SU-DHL-6 (cell line): Measurements from ENCODE around the gene DNAAF1.

Experiments used
- H2AFZ ChIP-seq: fragments of 200-600 bp; sonication (generic); 2 replicates; pipeline ENCODE4 v1.6.1; 2014; ENCODE audit warnings: low read depth, mild to moderate bottlenecking, moderate library complexity, mixed read lengths, antibody characterized with exemption, low read length; ENCODE audit not compliant: severe bottlenecking
- H3F3A ChIP-seq: fragments of 200-600 bp; shearing (Covaris generic); 2 replicates; pipeline ENCODE4 v1.6.0; 2016; ENCODE audit warnings: antibody characterized with exemption, mild to moderate bottlenecking; ENCODE audit not compliant: insufficient read depth
- H3K27ac ChIP-seq: fragments of 200-600 bp; sonication (generic); 2 replicates; pipeline ENCODE4 v1.5.1; 2016; ENCODE audit warnings: low read depth, mild to moderate bottlenecking, low read length, moderate library complexity, mixed read lengths
- H3K27me3 ChIP-seq: fragments of 200-600 bp; sonication (generic), shearing (Covaris generic); 2 replicates; pipeline ENCODE4 v1.6.0; 2014; ENCODE audit warnings: mild to moderate bottlenecking, low read length
- H3K36me3 ChIP-seq: fragments of 200-600 bp; sonication (generic); 2 replicates; pipeline ENCODE4 v1.6.1; 2014; ENCODE audit warnings: mild to moderate bottlenecking, low read length, mixed read lengths
- H3K4me2 ChIP-seq: fragments of 300-600, 200-600 bp; shearing (Covaris generic), sonication (generic); 2 replicates; pipeline ENCODE4 v1.6.0; 2014; ENCODE audit warnings: low read length, low read depth, mild to moderate bottlenecking; ENCODE audit not compliant: poor library complexity, severe bottlenecking
- H3K4me3 ChIP-seq: fragments of 200-600 bp; sonication (generic); 2 replicates; pipeline ENCODE4 v1.5.1; 2014; ENCODE audit warnings: antibody characterized with exemption, low read length, mild to moderate bottlenecking, mixed read lengths; ENCODE audit not compliant: insufficient read depth, poor library complexity, severe bottlenecking
- H3K79me2 ChIP-seq: fragments of 200-600 bp; sonication (generic); 2 replicates; pipeline ENCODE4 v1.6.1; 2014; ENCODE audit warnings: mild to moderate bottlenecking, low read length, moderate library complexity; ENCODE audit not compliant: insufficient read depth
- H3K9ac ChIP-seq: fragments of 200-600 bp; sonication (generic); 2 replicates; pipeline ENCODE4 v1.7.0; 2014; ENCODE audit warnings: mild to moderate bottlenecking, low read length
- H3K9me2 ChIP-seq: fragments of 200-600 bp; sonication (generic); replicated peaks from 2 replicates; pipeline ENCODE4 v1.6.1; 2014; ENCODE audit warnings: low read length; ENCODE audit not compliant: insufficient read depth
- H3K9me3 ChIP-seq: fragments of 200-600 bp; sonication (generic); 2 replicates; pipeline ENCODE4 v1.6.1; 2014; ENCODE audit warnings: low read length, mixed read lengths; ENCODE audit not compliant: insufficient read depth
- H4K20me1 ChIP-seq: fragments of 200-600 bp; sonication (generic); 2 replicates; pipeline ENCODE4 v1.6.1; 2014; ENCODE audit warnings: low read depth, mild to moderate bottlenecking, antibody characterized with exemption, low read length, moderate library complexity, mixed read lengths
- CTCF ChIP-seq: fragments of 200-600 bp; sonication (generic); IDR thresholded peaks from one replicate; pipeline ENCODE4 v1.5.1; 2017; ENCODE audit warnings: antibody characterized with exemption, mild to moderate bottlenecking, low read length, moderate library complexity; ENCODE audit not compliant: insufficient read depth, poor library complexity, severe bottlenecking
- EZH2phosphoT487 ChIP-seq: fragments of 200-600 bp; sonication (generic), shearing (Covaris generic); conservative IDR thresholded peaks from 2 replicates; pipeline ENCODE4 v1.6.1; 2018; ENCODE audit warnings: mild to moderate bottlenecking, antibody characterized with exemption, low read length, moderate library complexity, mixed read lengths

The DNAAF1 gene

GRCh38 chr16:84124257-84125073 is 20.6 kb upstream of the DNAAF1 start:
- Histone ChIP-seq H3K27me3 (no peaks in the 10 kb centered on the region), H3K36me3 (no peaks in the 10 kb centered on the region; the same call in 1 of the 2 replicates), H3F3A (no peaks in the 10 kb centered on the region), H2AFZ (no peak overlapping the region), H3K79me2 (no peaks in the 10 kb centered on the region), H3K4me2 (no peak overlapping the region), H3K9me3 (no peaks in the 10 kb centered on the region), H3K9ac (no peak overlapping the region), H3K4me3 (no peak overlapping the region), H3K27ac (no peak overlapping the region), H3K9me2 (no peaks in the 10 kb centered on the region), H4K20me1 (no peaks in the 10 kb centered on the region)
- no peak for TF ChIP-seq CTCF

GRCh38 chr16:84131117-84131516 is 14.0 kb upstream of the DNAAF1 start:
- Histone ChIP-seq H3K27ac (no peak overlapping the region), H2AFZ (no peak overlapping the region), H3K36me3 (no peaks in the 10 kb centered on the region; the same call in 1 of the 2 replicates), H3K9me3 (no peaks in the 10 kb centered on the region), H4K20me1 (no peaks in the 10 kb centered on the region; the same call in 1 of the 2 replicates), H3K4me3 (no peak overlapping the region), H3K4me2 (no peak overlapping the region), H3F3A (no peaks in the 10 kb centered on the region), H3K9me2 (no peaks in the 10 kb centered on the region), H3K9ac (no peak overlapping the region), H3K79me2 (no peaks in the 10 kb centered on the region; the same call in 1 of the 2 replicates), H3K27me3 (no peaks in the 10 kb centered on the region)
- TF ChIP-seq CTCF: no peak
- TF ChIP-seq EZH2phosphoT487: no peak

GRCh38 chr16:84132527-84133285 is 12.4 kb upstream of the DNAAF1 start:
- H3K4me3 ChIP-seq: peak overlapping the region; percentile 12
- H3K27ac ChIP-seq: peak overlapping the region; percentile 42
- no peak overlapping the region for H2AFZ ChIP-seq
- H3K79me2 ChIP-seq: no peaks in the 10 kb centered on the region; the same call in 1 of the 2 replicates
- no peaks in the 10 kb centered on the region for H3K9me3 ChIP-seq
- TF ChIP-seq CTCF (no peak), EZH2phosphoT487 (no peak)
- H3K36me3 ChIP-seq: no peaks in the 10 kb centered on the region; the same call in 1 of the 2 replicates
- H3K9ac ChIP-seq: no peak overlapping the region
- no peaks in the 10 kb centered on the region for H3F3A ChIP-seq
- H4K20me1 ChIP-seq: no peaks in the 10 kb centered on the region; the same call in 1 of the 2 replicates
- H3K9me2 ChIP-seq: no peaks in the 10 kb centered on the region
- H3K4me2 ChIP-seq: peak overlapping the region; percentile 47
- no peaks in the 10 kb centered on the region for H3K27me3 ChIP-seq
